SIG-M5 treated with dmso at 0.1 percent for 504 hours (cell line): ENCODE results near the gene SOD1.
"Not testable (repeated sequence)": the region's sequence is repeated elsewhere in the genome, so short reads cannot be mapped to it uniquely, and the experiment has no call there.

Source experiments
- DNase-seq: peaks from one replicate; lab custom pipeline; 2025; ENCODE audit not compliant: unreplicated experiment; lab: John Stamatoyannopoulos, UW

The SOD1 gene

DNA sequence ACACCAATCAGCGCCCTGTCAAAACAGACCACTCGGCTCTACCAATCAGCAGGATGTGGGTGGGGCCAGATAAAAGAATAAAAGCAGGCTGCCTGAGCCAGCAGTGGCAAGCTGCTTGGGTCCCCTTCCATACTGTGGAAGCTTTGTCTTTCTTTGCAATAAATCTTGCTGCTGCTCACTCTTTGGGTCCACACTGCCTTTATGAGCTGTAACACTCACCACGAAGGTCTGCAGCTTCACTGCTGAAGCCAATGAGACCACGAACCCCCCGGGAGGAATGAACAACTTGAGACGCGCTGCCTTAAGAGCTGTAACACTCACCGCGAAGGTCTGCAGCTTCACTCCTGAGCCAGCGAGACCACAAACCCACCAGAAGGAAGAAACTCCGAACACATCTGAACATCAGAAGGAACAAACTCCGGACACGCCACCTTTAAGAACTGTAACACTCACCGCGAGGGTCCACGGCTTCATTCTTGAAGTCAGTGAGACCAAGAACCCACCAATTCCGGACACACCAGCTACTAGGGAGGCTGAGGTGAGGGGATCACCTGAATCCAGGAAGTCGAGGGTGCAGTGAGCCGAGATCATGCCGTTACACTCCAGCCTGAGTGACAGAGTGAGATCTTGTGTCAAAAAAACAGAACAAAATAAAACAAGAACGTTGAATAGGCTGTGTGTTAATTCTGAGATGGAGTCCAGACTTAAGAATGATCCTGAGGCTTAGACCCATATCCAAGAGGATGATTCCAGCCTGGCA, 4.5 kb upstream of the SOD1 start:
- DNase-seq = not testable (repeated sequence)

DNA sequence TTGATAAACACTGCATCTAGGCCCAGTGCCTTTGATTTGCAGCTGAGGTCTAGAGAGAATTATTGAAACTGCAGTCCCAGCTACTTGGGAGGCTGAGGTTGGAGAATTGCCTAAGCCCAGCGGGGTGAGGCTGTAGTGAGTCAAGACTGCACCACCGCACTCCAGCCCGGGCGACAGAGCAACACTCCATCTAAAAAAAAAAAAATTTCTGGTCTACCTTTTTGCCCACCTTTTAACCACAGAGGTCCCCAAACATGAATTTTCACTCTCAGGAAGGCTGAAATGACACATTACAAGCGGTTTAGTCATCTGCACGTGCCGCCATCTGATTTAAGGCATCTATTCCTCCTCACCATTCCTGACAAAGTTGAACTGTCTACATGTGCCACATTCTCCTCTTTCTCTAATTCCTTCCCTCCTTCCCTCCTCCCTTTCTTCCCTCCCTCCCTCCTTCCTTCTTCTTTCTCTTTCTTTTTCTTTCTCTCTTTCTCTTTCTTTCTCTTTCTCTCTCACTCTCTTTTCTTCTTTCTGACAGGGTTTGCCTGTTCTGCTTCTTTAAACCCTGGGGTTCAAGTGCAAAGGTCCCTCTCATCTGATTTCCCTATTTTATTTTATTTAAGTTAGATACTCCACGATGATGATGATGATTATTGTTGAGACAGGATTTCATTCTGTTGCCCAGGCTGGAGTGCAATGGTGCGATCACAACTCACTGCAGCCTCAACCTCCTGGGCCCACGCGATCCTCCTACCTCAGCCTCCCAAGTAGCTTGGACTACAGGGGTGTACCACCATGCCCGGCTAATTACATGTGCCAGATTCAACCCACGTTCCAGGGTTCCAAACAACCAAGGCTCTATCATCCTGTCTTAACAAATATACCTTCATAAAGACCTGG, 3.0 kb upstream of the SOD1 start:
- no peak for DNase-seq

DNA sequence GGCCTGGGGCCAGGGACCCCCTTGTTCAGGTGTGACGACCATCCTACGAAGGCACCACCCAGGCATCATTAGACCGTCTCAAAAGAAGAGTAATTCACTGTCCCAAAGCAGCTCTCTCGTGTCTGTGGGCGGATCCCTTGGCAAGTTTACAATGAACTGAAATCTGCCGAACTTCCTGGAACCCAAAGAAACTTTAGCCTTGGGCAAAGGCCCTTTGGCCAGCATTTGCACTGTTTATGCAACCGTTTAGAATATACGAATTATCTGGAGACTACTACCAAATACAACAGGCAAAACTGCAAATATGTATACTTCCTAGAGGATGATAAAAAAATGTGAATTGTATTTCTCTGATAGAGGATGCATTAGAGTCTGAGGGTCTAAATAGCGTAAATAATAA, 1.4 kb upstream of the SOD1 start:
- no peak for DNase-seq

DNA sequence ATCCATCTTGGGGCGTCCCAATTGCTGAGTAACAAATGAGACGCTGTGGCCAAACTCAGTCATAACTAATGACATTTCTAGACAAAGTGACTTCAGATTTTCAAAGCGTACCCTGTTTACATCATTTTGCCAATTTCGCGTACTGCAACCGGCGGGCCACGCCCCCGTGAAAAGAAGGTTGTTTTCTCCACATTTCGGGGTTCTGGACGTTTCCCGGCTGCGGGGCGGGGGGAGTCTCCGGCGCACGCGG, 282 bp upstream of the SOD1 start:
- no peak for DNase-seq

DNA sequence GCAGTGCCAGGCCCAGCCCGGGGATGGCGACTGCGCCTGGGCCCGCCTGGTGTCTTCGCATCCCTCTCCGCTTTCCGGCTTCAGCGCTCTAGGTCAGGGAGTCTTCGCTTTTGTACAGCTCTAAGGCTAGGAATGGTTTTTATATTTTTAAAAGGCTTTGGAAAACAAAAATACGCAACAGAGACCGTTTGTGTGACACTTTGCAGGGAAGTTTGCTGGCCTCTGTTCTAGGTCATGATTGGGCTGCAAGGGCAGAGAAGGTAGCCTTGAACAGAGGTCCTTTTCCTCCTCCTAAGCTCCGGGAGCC, 719 bp downstream of the SOD1 start:
- no peak for DNase-seq

DNA sequence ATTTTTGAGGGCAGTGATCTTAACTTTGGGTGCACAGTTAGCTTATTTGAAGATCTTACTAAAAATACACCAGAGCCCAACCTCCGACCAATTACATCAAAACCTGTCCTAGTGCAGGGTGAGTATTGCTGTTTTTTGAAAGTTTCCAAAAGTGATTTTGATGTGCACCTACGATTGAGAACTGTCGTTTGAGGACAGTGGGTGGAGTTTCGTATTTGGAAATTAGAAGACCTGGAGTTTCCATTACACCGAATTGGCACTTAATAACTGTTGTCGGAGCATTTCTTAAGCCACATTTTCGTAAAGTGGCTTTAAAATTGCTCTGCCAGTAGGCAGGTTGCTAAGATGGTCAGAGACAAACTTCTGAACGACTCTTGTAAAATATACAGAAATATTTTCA, 1.1 kb downstream of the SOD1 start:
- no peak for DNase-seq

DNA sequence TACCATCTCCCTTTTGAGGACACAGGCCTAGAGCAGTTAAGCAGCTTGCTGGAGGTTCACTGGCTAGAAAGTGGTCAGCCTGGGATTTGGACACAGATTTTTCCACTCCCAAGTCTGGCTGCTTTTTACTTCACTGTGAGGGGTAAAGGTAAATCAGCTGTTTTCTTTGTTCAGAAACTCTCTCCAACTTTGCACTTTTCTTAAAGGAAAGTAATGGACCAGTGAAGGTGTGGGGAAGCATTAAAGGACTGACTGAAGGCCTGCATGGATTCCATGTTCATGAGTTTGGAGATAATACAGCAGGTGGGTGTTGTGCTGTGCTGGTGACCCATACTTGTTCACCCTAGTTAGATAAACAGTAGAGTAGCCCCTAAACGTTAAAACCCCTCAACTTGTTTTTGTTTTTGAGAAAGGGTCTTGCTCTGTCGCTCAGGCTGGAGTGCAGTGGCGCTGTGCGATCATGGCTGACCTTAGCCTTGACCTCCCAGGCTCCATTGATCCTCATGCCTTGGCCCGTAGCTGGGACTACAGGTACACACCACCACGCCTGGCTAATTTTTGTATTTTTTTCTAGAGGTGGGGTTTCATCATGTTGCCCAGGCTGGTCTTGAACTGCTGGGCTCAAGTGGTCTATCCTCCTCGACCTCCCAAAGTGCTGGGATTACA, 4.2 kb downstream of the SOD1 start:
- DNase-seq = no peak

DNA sequence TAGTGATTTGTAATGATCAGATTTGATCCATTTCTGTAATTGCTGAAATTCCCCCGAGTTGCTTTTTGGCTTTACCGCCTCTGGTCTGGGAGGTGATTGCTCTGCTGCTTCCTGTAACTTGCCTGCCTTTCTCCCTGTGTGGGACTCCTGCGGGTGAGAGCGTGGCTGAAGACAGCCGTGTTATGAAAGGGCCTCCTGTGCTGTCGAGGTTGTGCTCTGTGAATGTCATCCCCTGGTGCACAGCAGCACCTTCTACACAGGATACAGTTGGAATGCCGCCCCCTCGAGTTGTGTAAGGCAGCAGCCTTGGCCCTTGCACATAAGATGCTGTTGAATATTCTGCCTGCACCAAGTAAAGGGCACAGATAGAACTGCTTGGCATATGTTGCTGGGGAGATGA, 5.9 kb downstream of the SOD1 start:
- peak; percentile 8 for DNase-seq

DNA sequence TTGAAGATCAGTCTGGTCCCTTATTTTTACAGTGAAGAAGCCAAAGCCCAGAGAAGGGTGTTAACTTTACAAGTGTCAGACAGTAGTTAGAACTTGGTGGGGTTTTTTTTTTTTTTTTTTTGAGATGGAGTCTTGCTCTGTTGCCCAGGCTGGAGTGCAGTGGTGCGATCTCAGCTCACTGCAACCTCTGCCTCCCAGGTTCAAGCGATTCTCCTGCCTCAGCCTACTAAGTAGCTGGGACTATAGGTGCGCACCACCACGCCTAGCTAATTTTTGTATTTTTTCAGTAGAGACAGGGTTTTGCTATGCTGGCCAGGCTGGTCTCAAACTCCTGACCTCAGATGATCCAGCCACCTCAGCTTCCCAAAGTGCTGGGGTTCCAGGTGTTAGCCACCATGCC, 6.4 kb downstream of the SOD1 start:
- DNase-seq = not testable (repeated sequence)

DNA sequence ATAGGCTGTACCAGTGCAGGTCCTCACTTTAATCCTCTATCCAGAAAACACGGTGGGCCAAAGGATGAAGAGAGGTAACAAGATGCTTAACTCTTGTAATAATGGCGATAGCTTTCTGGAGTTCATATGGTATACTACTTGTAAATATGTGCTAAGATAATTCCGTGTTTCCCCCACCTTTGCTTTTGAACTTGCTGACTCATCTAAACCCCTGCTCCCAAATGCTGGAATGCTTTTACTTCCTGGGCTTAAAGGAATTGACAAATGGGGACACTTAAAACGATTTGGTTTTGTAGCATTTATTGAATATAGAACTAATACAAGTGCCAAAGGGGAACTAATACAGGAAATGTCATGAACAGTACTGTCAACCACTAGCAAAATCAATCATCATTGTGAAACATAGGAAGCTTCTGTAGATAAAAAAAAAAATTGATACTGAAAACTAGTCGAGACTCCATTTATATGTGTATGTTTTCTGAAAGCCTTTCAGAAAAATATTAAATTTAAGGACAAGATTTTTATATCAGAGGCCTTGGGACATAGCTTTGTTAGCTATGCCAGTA, 7.0 kb downstream of the SOD1 start:
- no peak for DNase-seq

DNA sequence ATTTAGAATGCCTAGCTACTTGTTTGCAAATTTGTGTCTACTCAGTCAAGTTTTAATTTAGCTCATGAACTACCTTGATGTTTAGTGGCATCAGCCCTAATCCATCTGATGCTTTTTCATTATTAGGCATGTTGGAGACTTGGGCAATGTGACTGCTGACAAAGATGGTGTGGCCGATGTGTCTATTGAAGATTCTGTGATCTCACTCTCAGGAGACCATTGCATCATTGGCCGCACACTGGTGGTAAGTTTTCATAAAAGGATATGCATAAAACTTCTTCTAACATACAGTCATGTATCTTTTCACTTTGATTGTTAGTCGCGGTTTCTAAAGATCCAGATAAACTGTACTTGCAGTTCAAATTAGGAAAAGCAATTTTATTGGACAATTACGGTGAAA, 7.6 kb downstream of the SOD1 start:
- no peak for DNase-seq

DNA sequence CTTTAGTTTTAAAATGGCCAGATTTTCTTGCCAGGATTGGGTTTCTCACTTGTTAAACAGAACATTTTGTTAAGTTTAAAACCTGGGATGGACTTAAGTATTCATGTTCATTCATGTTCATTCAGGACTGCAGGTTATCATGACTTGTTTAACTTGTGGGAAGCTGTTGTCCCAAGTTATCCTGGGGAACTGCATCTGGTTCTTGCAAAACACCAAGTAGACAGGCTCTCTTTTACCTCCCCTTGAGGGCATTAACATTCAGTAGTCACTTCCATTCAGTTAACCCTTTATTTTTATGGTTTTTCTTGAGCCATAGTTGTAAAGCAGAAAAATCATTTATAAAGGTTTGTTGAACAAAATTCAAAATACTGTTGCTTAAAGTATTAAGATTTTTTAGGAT, 8.1 kb downstream of the SOD1 start:
- no peak for DNase-seq

DNA sequence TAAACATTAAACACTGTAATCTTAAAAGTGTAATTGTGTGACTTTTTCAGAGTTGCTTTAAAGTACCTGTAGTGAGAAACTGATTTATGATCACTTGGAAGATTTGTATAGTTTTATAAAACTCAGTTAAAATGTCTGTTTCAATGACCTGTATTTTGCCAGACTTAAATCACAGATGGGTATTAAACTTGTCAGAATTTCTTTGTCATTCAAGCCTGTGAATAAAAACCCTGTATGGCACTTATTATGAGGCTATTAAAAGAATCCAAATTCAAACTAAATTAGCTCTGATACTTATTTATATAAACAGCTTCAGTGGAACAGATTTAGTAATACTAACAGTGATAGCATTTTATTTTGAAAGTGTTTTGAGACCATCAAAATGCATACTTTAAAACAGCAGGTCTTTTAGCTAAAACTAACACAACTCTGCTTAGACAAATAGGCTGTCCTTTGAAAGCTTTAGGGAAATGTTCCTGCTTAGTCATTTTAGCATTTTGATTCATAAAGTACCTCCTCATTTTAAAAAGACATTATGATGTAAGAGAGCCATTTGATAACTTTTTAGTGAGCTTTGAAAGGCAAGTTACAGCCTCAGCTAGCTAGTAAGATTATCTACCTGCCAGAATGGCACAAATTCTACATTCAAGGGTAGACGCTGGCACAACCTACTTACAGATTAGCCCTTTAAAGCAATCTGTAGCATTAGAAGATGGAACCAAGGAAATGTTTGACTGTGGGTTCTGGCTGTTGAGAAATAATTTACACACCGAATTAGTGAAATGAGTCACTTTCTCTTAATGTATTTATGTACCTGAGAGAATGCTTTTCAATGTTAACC, 9.4 kb downstream of the SOD1 start:
- no peak for DNase-seq

DNA sequence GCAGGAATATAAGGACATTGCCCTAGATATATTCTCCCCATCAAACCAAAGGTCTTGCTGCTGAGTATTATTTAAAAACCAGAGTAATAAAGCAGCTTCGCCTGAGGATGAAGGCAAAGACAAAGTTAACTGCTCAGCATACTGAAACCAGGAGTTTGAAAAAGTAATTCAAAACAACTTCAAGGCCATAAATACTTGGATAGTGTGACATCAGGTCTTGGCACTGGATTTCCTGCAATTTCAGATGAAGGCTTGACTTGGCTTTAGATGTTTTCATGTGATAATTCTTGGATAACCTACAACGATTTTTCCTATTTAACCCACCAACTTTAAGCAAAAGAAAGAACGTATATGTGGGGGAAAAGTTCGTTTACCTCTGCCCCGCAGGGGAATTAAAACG, 10.6 kb downstream of the SOD1 start:
- DNase-seq = no peak

DNA sequence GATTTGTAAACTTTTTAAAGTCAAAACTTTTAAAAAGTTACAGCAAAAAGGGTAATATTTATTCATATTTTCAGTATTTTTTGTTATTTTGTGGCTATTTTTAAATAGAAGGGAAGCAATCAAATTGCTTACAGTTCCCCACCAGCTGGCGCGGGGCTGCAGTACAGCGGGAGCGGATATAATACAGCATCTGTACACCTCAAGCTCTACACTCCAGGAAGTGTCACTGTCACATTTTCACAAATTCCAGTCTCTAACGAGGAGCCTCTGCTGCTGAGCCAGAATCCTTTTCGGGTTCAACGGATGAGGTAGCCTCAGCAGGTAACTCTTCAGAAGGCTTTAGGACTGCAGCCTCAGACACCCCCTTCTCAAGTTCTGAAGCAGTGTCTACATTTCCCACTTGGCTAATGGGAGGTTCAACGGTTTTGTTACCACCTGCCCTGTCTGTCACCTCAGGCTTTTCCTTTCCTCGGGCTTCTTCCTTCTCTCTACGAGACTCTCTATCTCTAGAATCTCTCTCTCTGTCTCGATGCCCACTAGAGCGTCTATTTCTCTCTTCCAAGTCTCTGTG, 11.7 kb downstream of the SOD1 start:
- DNase-seq = no peak

DNA sequence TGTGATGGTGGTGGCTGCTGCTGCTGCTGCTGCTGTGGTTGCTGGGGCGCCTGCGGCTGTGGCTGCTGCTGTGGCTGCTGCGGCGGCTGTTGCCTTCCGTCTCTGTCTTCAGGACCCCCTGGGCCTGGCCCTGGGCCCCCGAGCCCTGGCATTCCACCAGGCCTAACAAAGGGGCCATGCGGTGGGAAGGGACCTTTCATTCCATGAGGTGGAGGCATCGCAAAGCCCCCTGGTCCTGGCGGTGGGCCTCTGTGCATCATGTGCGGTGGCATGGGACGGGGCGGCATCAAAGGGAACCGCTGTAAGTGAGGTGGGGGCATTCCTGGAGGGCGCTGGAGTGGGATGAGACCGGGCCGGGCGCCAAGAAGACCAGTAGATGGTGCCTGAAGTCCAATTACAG, 12.4 kb downstream of the SOD1 start:
- no peak for DNase-seq

DNA sequence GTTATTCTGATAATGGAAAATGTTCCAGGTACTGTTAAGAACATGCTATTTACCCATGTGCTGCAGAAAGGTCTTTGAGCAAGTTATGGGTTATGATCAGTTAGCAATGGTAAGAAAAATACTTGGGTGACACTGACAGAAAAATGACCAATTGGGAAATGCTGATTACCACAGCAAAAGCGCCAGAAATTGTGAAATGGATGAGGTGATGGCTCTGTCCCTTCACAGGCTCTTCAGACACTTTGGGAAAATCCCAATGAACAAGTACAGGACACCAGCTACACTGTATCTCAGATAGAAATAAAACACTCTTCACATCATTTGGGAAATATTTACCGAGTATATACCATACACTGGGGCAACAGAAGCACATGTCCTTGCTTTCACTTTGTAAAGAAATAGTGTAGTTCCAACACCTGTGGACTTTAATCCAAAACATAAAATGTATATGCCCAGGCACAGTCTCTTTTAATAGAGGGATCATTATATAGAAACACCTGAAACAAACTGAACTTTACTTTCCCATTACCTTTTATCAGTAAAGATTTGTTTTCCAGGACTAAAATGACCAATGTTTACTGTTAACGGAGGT, 13.9 kb downstream of the SOD1 start:
- DNase-seq = no peak

DNA sequence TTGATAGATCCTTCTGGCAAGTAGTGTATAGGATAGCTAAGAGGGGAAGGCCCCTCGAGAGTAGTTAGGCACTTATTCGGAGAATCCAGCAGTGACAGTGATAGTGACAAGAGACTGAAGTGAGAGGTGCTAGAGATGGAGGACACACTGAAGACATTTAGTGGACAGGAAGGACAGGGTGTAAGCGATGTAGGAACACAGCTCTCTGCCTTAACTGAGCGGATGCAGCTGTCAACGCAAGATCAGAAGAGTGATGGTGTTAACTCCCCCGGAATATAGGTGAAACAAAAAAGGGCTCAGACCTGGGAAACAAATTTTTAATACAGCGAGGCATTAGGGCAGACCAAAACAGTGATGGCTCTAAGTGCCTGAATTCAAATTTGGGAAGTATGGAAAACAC, 15.8 kb downstream of the SOD1 start:
- DNase-seq = no peak

DNA sequence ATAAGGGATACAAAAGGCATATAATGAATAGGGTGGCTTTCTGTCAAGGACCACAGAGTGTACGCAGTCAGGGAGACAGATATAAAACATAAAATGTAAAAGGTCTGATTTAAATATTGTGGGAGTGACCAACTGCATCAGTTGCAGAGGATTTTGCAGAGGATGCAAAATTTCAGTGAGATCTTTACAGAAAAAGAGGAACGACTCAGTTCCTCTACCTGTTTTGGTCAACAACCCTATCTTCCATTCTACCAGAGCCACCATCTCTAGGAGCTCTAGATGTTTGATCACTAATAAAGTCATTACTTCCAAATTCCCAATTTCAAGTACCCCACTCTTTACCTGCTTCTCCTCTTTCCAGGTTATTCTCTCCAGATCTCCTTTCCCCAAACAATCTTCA, 16.5 kb downstream of the SOD1 start:
- DNase-seq = no peak

DNA sequence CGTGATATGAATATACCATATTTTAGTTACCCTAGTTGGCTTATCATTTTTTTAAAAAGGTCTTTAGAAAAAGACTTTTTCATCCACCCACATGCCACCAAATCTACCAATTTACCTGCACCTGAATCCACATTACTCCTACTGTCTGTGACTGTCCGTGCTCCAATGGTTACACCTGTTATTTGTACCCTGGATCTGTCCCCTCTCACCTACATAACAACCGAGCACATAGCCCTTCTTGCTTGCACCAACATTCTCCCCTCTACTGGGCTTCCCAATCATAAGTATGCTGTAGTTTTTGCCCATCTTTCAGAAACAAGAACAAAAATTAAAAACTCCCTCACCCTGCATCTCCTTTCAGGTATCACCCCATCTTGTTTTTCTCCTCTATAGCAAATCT, 17.6 kb downstream of the SOD1 start:
- no peak for DNase-seq
